HEK293T (cell line): ENCODE data around the gene MAP2K5.
"Not testable (repeated sequence)": the region's sequence is repeated elsewhere in the genome, so short reads cannot be mapped to it uniquely, and the experiment has no call there.

Source experiments
- CTCF ChIA-PET: fragments of 350-600 bp; formaldehyde crosslinking; extraction: SDS; loops from one replicate; lab custom pipeline; 2021; ENCODE audit warnings: antibody characterized with exemption, inconsistent platforms; lab: Yijun Ruan, JAX
- POLR2A ChIA-PET: fragments of 350-600 bp; formaldehyde crosslinking; extraction: SDS; loops from one replicate; lab custom pipeline; 2020; ENCODE audit warnings: antibody characterized with exemption, inconsistent platforms; lab: Yijun Ruan, JAX
- DNase-seq: peaks from one replicate; pipeline ENCODE4 v3.0.0; 2012; ENCODE audit warnings: mixed read lengths; ENCODE audit errors: extremely low spot score
- ARNT ChIP-seq: fragments of 450-650 bp; IDR thresholded peaks from 2 replicates; pipeline ENCODE4 v1.6.1; 2017; ENCODE audit warnings: mild to moderate bottlenecking
- BHLHE40 ChIP-seq: fragments of 450-650 bp; IDR thresholded peaks from 2 replicates; pipeline ENCODE4 v1.6.1; 2016; ENCODE audit warnings: mild to moderate bottlenecking, moderate library complexity, borderline replicate concordance
- CTBP1 ChIP-seq: fragments of 450-650 bp; IDR thresholded peaks from 2 replicates; pipeline ENCODE4 v1.6.1; 2016; ENCODE audit warnings: borderline replicate concordance
- ELF4 ChIP-seq: fragments of 450-650 bp; IDR thresholded peaks from 2 replicates; pipeline ENCODE4 v1.6.1; 2017; ENCODE audit warnings: antibody characterized with exemption
- FOXA1 ChIP-seq: fragments of 450-650 bp; IDR thresholded peaks from 2 replicates; pipeline ENCODE4 v1.6.1; 2016; ENCODE audit warnings: mild to moderate bottlenecking
- FOXK2 ChIP-seq: fragments of 450-650 bp; IDR thresholded peaks from 2 replicates; pipeline ENCODE4 v1.6.1; 2016; ENCODE audit warnings: mild to moderate bottlenecking
- FOXM1 ChIP-seq: fragments of 450-650 bp; IDR thresholded peaks from 2 replicates; pipeline ENCODE4 v1.6.1; 2017; ENCODE audit warnings: mild to moderate bottlenecking, borderline replicate concordance
- HDGF ChIP-seq: fragments of 450-650 bp; IDR thresholded peaks from 2 replicates; pipeline ENCODE4 v1.6.1; 2017; ENCODE audit warnings: antibody characterized with exemption, borderline replicate concordance
- L3MBTL2 ChIP-seq: fragments of 450-650 bp; conservative IDR thresholded peaks from 2 replicates; pipeline ENCODE4 v1.6.1; 2016; ENCODE audit warnings: mild to moderate bottlenecking
- LEF1 ChIP-seq: fragments of 450-650 bp; IDR thresholded peaks from 2 replicates; pipeline ENCODE4 v1.6.1; 2017; ENCODE audit warnings: mild to moderate bottlenecking, borderline replicate concordance
- NFRKB ChIP-seq: fragments of 450-650 bp; IDR thresholded peaks from 2 replicates; pipeline ENCODE4 v1.6.1; 2016; ENCODE audit warnings: mild to moderate bottlenecking, moderate library complexity
- PKNOX1 ChIP-seq: fragments of 450-650 bp; IDR thresholded peaks from 2 replicates; pipeline ENCODE4 v1.6.1; 2016
- SP1 ChIP-seq: fragments of 450-650 bp; IDR thresholded peaks from 2 replicates; pipeline ENCODE4 v1.6.1; 2017
- SUZ12 ChIP-seq: fragments of 450-650 bp; IDR thresholded peaks from 2 replicates; pipeline ENCODE4 v1.6.1; 2016; ENCODE audit warnings: mild to moderate bottlenecking
- TARDBP ChIP-seq: fragments of 450-650 bp; IDR thresholded peaks from 2 replicates; pipeline ENCODE4 v1.6.1; 2016
- ZNF384 ChIP-seq: fragments of 450-650 bp; IDR thresholded peaks from 2 replicates; pipeline ENCODE4 v1.6.1; 2016

MAP2K5 gene

GRCh38 chr15:67660446-67660845 is 117.9 kb downstream of the MAP2K5 start:
- no peak for DNase-seq
- ChIA-PET CTCF (no interaction called here), POLR2A (no interaction called here)
- TF ChIP-seq HDGF (no peak), PKNOX1 (no peak), CTBP1 (no peak), FOXM1 (no peak), NFRKB (no peak), L3MBTL2 (no peak), SP1 (no peak), ZNF384 (no peak), ELF4 (no peak), TARDBP (no peak)

GRCh38 chr15:67660874-67661606 is 118.5 kb downstream of the MAP2K5 start:
- DNase-seq: no peak
- ChIA-PET POLR2A (no interaction called here), CTCF (no interaction called here)
- TF ChIP-seq CTBP1 (no peak), PKNOX1 (peak; percentile 41; the same call in 1 of the 2 replicates)

- ChIA-PET CTCF (no interaction called here), POLR2A (no interaction called here)
Observed at GRCh38 chr15:67670647-67671305, 128.3 kb downstream of the MAP2K5 start.

GRCh38 chr15:67672834-67673233 is 130.3 kb downstream of the MAP2K5 start:
- DNase-seq, CTCF ChIA-PET, POLR2A ChIA-PET: not testable (repeated sequence)

More at GRCh38 chr15:67670647-67671305, 128.3 kb downstream of the MAP2K5 start:
- no peak for DNase-seq
- TF ChIP-seq FOXA1 (no peak), FOXM1 (no peak), ELF4 (no peak), FOXK2 (no peak), BHLHE40 (no peak), NFRKB (no peak), ZNF384 (no peak), LEF1 (no peak), CTBP1 (no peak), TARDBP (no peak), PKNOX1 (no peak), L3MBTL2 (no peak), ARNT (no peak), SUZ12 (no peak), HDGF (no peak), SP1 (no peak)

GRCh38 chr15:67674983-67675382 is 132.5 kb downstream of the MAP2K5 start:
- ChIA-PET POLR2A (no interaction called here), CTCF (interaction anchor here (0.9 kb wide), 1 partner anchor 218 kb away, joined by 3 read pairs; no protein-coding TSS in a partner anchor)
- DNase-seq: no peak
- TF ChIP-seq NFRKB (no peak), PKNOX1 (no peak), L3MBTL2 (no peak), ARNT (no peak), ELF4 (no peak), HDGF (no peak), FOXM1 (no peak)

- ChIA-PET POLR2A (no interaction called here), CTCF (no interaction called here)
- TF ChIP-seq FOXM1 (no peak), BHLHE40 (no peak), ZNF384 (no peak), L3MBTL2 (no peak), ELF4 (no peak)
- DNase-seq: no peak
Observed at GRCh38 chr15:67678089-67678488, 135.6 kb downstream of the MAP2K5 start.
